IMR-90 (cell line): ENCODE results near the gene PRSS35.

Experiments
- CEBPB ChIP-seq: IDR thresholded peaks from 2 replicates; pipeline ENCODE4 v1.6.1; 2012; ENCODE audit warnings: low read depth, low read length, improper control_type of control experiment
- MAFK ChIP-seq: IDR thresholded peaks from 2 replicates; pipeline ENCODE4 v1.6.1; 2012; ENCODE audit warnings: low read depth, low read length, improper control_type of control experiment
- NFE2L2 ChIP-seq: fragments of 150-350 bp; IDR thresholded peaks from 2 replicates; pipeline ENCODE4 v1.6.1; 2016; ENCODE audit warnings: low read depth, mild to moderate bottlenecking, low read length
- POLR2A ChIP-seq: IDR thresholded peaks from 2 replicates; pipeline ENCODE4 v1.6.1; 2012; ENCODE audit warnings: mild to moderate bottlenecking, low read depth, low read length
- RAD21 ChIP-seq: IDR thresholded peaks from 2 replicates; pipeline ENCODE4 v1.6.1; 2012; ENCODE audit warnings: low read length, improper control_type of control experiment
- RFX5 ChIP-seq: IDR thresholded peaks from 2 replicates; pipeline ENCODE4 v1.8.0; 2012; ENCODE audit warnings: low read depth, mild to moderate bottlenecking, low read length, moderate library complexity
- SMC3 ChIP-seq: fragments of 150-350 bp; IDR thresholded peaks from 2 replicates; pipeline ENCODE4 v1.6.1; 2016; ENCODE audit warnings: low read depth, mild to moderate bottlenecking, antibody characterized with exemption, low read length, moderate library complexity
- USF2 ChIP-seq: fragments of 150-350 bp; IDR thresholded peaks from 2 replicates; pipeline ENCODE4 v1.6.1; 2017; ENCODE audit warnings: mild to moderate bottlenecking, antibody characterized with exemption, low read length, low read depth
- TF ChIP-seq, protein P1 (sequence below): conservative IDR thresholded peaks from 2 replicates; pipeline ENCODE4 v1.5.1; 2012; ENCODE audit warnings: mild to moderate bottlenecking, low read depth, low read length, improper control_type of control experiment

GRCh38 chr6:83480470-83480869 lies 31.9 kb upstream of the PRSS35 start:
- TF ChIP-seq, protein P1, sequence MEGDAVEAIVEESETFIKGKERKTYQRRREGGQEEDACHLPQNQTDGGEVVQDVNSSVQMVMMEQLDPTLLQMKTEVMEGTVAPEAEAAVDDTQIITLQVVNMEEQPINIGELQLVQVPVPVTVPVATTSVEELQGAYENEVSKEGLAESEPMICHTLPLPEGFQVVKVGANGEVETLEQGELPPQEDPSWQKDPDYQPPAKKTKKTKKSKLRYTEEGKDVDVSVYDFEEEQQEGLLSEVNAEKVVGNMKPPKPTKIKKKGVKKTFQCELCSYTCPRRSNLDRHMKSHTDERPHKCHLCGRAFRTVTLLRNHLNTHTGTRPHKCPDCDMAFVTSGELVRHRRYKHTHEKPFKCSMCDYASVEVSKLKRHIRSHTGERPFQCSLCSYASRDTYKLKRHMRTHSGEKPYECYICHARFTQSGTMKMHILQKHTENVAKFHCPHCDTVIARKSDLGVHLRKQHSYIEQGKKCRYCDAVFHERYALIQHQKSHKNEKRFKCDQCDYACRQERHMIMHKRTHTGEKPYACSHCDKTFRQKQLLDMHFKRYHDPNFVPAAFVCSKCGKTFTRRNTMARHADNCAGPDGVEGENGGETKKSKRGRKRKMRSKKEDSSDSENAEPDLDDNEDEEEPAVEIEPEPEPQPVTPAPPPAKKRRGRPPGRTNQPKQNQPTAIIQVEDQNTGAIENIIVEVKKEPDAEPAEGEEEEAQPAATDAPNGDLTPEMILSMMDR: no peak
- TF ChIP-seq SMC3 (no peak), POLR2A (no peak), RFX5 (no peak), CEBPB (no peak), RAD21 (no peak), USF2 (no peak), NFE2L2 (no peak), MAFK (no peak)
